Stimulated activated CD8-positive, alpha-beta memory T cell treated with anti-CD3 and anti-CD28 coated beads, Interleukin-4, amount 100 ng/mL, for 1 hour (primary cell): ENCODE results near the gene SMURF2.
"Not testable (repeated sequence)": the region's sequence is repeated elsewhere in the genome, so short reads cannot be mapped to it uniquely, and the experiment has no call there.

Experiments
- DNase-seq, 2 donors: peaks; one replicate each; pipeline ENCODE4 v3.0.0-alpha.2; 2020; ENCODE audit warnings: low read depth in 2 of 2, low spot score in 1 of 2

Gene SMURF2

GRCh38 chr17:64632606-64633005 is 29.5 kb downstream of the SMURF2 start:
- DNase-seq, result no peak

GRCh38 chr17:64632194-64632593 is 29.9 kb downstream of the SMURF2 start:
- no peak for DNase-seq

- no peak for DNase-seq
These were observed 31.5 kb downstream of the SMURF2 start for GRCh38 chr17:64630309-64631223.

GRCh38 chr17:64628641-64629040 is 33.5 kb downstream of the SMURF2 start:
- DNase-seq, result no peak

- DNase-seq, result no peak
These were observed 34.3 kb downstream of the SMURF2 start for GRCh38 chr17:64627797-64628196.

- no peak for DNase-seq
These were observed 35.3 kb downstream of the SMURF2 start for GRCh38 chr17:64626827-64627226.

- DNase-seq, result no peak
These were observed 36.6 kb downstream of the SMURF2 start for GRCh38 chr17:64625541-64625940.

- DNase-seq, result no peak
These were observed 39.0 kb downstream of the SMURF2 start for GRCh38 chr17:64622931-64623654.

- DNase-seq, result no peak
These were observed 40.3 kb downstream of the SMURF2 start for GRCh38 chr17:64621772-64622171.

GRCh38 chr17:64618848-64619247 is 43.3 kb downstream of the SMURF2 start:
- DNase-seq, result no peak

- DNase-seq, result no peak
These were observed 44.9 kb downstream of the SMURF2 start for GRCh38 chr17:64617125-64617780.

- no peak for DNase-seq
These were observed 47.0 kb downstream of the SMURF2 start for GRCh38 chr17:64615028-64615677.

GRCh38 chr17:64614266-64615027 is 47.7 kb downstream of the SMURF2 start:
- DNase-seq, result no peak

- DNase-seq, result no peak
These were observed 50.7 kb downstream of the SMURF2 start for GRCh38 chr17:64611369-64611768.

- not testable (repeated sequence) for DNase-seq
These were observed 51.9 kb downstream of the SMURF2 start for GRCh38 chr17:64610244-64610643.

GRCh38 chr17:64608571-64608981 is 53.5 kb downstream of the SMURF2 start:
- no peak for DNase-seq

- no peak for DNase-seq
These were observed 54.1 kb downstream of the SMURF2 start for GRCh38 chr17:64607862-64608565.

GRCh38 chr17:64604532-64604931 is 57.6 kb downstream of the SMURF2 start:
- DNase-seq, result not testable (repeated sequence)

GRCh38 chr17:64603987-64604386 is 58.1 kb downstream of the SMURF2 start:
- no peak for DNase-seq

GRCh38 chr17:64599827-64600226 is 62.3 kb downstream of the SMURF2 start:
- no peak for DNase-seq
